Measurements from ENCODE around the gene C12orf57.

C12orf57 gene

DNA sequence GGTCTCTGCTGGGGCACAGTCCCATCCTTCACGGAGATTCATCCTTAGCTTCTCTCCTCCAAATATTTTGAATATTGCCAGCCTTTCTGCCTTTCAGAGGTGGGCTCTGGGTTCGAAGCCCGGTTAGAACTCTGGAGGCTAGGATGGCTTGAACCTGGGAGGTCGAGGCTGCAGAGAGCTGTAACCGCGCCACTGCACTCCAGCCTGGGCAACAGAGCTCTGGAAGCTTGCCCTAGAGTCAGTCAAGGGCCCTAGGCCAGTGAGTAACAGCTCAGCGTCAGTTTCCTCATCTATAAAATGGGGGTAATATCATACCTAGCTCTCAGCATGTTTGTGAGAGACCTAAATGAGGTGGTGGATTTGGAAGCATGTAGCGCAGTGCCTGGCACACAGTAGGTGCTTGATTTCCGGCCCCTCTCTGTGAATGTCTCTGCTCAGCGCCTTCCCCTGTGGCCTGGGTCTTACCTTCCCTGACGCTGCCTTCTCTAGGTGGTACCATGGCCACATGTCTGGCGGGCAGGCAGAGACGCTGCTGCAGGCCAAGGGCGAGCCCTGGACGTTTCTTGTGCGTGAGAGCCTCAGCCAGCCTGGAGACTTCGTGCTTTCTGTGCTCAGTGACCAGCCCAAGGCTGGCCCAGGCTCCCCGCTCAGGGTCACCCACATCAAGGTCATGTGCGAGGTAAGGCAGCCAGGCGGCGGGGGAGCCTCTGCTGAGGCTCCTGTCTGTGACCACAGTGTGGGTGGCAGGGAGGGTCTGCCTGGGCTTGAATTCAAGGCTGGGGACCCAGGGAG is 10.7 kb downstream of the C12orf57 start:
- FAIRE-seq: no peak

DNA sequence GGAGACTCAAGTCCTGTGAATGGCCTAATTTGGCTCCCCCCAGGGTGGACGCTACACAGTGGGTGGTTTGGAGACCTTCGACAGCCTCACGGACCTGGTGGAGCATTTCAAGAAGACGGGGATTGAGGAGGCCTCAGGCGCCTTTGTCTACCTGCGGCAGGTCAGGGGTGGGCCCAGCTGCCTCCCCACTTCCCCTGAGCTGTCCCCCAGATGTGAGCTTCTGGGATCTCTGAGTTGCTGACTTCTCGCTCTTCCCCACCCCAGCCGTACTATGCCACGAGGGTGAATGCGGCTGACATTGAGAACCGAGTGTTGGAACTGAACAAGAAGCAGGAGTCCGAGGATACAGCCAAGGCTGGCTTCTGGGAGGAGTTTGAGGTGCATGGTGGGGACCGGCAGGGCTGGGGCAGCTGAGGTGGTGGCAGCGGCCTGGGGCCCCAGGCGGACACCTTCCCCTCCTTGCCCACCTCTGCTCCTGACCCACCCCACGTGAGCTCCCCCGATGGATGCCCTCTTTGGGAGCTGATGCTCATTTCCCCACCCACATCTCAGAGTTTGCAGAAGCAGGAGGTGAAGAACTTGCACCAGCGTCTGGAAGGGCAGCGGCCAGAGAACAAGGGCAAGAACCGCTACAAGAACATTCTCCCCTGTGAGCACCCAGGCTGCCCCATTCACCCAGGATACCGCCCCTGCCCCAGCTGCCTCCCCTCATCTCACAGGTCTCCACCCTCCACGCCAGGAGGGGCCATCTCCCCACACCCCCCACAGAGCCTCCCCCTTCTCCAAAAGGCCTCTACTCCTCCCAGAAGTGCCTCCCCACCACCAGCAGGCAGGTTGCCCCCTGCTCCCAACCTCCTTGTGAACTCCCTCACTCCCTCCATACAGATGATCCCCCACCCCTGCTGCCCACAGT is 11.5 kb downstream of the C12orf57 start:
- FAIRE-seq: no peak

DNA sequence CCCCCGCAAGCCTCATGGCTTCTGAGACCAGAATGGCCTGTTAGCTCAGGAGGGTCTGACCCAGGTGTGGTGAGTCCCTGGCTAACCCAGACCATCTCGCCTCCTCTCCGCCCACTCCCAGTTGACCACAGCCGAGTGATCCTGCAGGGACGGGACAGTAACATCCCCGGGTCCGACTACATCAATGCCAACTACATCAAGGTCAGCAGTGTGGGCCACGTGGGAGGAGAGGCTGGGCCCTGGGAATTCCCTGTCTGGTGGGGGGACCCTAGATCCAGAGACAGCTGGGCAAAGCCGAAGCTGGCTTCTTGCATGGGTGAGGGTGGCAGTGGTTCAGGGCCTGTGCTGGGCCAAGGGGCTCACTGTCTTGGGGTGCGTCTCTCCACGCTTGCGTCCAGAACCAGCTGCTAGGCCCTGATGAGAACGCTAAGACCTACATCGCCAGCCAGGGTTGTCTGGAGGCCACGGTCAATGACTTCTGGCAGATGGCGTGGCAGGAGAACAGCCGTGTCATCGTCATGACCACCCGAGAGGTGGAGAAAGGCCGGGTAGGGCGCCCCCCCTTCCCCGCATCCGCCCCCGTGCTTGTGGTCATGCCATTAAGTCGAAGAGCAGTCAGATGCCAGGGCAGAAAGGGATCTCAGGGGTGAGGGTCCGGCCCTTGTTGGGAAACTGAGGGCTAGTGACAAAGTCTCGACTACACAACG is 12.4 kb downstream of the C12orf57 start:
- no peak for FAIRE-seq

DNA sequence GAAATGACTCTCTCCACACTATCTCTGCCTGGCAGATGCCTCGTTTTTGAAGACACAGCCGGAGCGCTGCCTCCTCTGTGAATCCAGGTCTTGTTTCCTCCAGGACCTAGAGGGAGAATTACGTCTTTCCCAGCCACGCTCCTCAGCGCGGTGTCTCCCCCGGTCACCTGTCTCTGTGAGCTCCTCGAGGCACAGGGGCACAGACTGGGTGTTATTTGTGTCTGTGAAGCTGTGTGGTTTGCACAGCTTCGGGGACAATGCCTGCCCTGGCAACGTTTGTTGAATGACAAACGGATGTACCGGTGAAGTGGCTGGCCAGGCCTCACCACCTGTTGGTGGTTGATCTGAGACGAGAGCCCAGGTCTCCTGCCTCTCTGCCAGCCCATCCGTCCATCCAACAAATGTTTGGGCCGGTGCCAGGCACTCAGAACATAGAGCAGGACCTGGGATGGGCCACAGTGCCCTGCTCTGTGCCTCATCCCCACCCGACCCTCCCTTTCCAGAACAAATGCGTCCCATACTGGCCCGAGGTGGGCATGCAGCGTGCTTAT is 13.4 kb downstream of the C12orf57 start:
- no peak for FAIRE-seq

DNA sequence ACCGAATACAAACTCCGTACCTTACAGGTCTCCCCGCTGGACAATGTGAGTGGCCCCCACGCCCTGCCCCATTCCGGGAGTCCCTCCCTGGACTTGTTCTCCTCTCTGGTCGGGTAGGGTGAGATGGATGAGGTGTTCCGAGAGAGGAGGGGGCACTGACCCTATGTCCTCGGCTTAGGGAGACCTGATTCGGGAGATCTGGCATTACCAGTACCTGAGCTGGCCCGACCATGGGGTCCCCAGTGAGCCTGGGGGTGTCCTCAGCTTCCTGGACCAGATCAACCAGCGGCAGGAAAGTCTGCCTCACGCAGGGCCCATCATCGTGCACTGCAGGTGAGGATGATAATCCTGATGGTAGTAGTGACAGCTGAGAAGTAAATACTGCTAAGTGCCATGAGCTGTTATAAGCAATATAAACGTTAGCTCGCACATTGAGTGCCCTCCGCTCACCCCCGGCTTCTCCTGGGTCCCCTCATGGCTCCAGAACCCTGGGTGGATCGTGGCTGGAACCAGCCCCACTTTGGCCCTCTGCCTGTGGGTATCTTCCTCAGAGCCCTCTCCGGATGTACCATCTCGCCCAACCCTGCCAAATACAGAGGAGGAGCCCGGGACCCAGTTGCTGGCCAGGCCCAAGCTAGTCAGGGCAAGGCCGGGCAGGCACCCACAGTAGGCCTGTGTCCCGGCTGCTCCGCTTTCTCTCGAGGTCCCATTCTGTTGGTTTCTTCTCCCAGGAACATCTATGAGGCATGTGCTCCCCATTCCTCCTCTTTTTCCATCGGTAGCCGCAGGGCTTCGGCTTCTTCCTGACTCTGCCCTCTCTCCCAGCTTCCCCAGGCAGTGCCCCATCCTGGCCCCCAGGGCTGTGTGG is 14.2 kb downstream of the C12orf57 start:
- FAIRE-seq: no peak

DNA sequence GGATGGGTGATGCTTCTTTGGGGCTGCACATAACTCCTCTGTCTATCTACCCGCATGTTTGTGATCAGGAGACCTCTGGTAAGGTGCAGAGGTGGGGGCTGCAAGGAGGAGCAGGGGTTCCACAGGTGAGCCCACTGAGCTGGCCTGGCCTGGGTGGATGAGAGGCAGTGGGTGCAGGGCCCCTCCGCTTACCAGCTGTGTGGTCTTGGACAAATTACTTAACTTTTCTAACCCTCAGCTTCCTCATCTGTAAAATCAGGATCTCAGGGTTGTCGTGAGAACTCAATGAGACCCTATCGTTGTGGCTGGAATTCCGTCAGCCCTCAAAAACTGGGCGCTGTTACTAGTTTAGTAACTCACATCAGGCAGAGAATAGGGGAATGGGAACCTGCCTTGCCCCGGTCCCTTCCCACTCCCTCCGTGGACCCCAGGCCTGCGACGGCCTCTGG is 14.8 kb downstream of the C12orf57 start:
- FAIRE-seq: no peak

DNA sequence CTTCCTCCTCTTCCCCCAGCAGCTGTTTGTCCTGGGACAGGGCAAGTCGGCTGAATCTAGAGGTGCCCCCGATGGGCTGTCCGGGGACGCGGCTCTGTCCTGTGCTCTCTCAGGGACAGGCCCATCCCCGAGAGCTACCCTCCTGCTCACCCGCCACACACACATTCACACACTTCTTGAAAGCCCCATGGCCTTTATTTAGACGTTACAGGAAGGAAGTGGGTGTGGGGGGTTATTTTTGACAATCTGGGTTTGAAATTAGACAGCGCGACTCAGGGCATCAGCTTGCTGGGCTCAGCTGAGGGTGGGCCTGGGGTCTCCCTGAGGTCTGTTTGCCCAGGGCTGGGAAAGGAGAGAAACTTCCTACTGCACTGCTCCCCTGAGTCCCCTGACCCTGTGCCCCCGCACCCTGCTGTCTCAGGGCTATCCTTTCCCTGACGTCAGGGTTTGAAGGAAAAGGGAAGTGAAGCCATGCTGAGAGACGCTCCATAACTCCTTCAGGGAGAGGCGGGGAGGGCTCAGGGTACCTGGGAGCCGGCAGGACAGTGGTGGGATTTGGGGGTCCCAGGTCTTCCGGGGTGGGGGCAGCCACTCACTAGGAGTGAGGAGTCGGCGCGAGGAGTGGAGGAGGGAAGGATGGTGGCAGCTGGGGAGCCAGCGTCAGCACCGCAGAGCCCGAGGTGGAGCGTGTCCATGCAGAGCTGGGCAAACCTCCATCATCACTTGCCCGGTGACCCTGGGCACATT is 15.4 kb downstream of the C12orf57 start:
- no peak for FAIRE-seq

DNA sequence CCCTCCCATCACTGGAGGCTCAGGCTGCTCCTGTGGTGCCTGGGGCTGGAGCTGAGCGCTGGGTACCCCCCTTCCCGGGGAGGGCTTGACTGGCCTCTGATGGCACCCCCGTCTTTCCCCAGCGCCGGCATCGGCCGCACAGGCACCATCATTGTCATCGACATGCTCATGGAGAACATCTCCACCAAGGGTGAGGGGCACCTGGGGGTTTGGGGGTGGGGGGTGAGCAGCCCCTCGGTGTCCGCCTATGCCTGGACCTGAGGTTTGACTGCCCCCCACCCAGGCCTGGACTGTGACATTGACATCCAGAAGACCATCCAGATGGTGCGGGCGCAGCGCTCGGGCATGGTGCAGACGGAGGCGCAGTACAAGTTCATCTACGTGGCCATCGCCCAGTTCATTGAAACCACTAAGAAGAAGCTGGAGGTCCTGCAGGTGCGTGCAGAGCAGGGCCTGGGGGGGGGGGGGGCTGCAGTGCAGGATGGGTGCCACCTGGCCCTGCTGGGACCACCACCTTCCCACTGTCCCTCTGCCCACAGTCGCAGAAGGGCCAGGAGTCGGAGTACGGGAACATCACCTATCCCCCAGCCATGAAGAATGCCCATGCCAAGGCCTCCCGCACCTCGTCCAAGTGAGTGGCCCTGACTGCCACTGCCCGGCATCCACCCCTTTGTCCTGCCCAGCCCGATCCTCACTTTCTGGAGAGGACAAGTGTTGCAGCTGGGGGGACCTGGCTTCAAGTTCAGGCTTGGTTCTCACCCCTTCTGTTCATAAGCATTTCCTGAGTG is 16.2 kb downstream of the C12orf57 start:
- no peak for FAIRE-seq

DNA sequence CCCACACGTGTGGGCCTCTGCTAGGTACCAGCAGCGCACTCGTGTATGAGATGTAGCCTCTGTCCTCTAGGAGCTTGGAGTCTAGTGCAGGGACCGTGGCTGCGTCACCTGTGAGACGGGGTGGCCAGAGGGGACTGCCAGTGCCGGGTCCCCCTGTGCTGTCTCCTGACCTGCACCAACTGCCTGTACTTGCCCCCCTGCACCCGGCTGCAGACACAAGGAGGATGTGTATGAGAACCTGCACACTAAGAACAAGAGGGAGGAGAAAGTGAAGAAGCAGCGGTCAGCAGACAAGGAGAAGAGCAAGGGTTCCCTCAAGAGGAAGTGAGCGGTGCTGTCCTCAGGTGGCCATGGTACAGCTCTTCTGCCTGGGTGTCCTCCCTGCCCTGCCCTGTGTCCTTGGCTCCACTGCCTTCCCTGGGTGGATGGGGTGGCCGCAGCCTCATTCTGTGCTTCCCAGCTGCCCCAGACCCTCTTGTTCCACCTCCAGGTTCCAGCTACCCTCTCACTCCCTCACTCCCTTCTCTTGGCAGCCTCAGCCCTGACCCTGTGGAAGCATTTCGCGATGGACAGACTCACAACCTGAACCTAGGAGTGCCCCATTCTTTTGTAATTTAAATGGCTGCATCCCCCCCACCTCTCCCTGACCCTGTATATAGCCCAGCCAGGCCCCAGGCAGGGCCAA is 16.9 kb downstream of the C12orf57 start:
- FAIRE-seq: no peak

DNA sequence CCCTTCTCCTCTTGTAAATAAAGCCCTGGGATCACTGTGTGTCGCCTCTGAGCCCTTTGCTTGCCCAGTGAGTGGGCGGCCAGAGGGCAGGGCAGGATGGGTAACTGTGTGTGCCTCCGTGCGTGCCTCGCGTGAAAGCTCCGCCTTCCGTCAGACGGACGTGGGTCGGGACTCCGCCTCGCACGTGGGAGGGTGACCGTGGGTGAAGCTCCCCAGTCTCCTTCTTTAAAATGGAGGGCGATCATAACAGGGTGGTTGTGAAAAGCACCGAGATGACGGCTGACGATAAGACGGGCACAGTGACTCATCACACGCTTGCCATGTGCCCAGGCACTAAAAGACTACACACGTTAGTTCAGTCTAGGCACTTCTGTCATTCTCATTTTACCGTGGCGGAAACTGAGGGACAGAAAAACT is 17.5 kb downstream of the C12orf57 start:
- no peak for FAIRE-seq

DNA sequence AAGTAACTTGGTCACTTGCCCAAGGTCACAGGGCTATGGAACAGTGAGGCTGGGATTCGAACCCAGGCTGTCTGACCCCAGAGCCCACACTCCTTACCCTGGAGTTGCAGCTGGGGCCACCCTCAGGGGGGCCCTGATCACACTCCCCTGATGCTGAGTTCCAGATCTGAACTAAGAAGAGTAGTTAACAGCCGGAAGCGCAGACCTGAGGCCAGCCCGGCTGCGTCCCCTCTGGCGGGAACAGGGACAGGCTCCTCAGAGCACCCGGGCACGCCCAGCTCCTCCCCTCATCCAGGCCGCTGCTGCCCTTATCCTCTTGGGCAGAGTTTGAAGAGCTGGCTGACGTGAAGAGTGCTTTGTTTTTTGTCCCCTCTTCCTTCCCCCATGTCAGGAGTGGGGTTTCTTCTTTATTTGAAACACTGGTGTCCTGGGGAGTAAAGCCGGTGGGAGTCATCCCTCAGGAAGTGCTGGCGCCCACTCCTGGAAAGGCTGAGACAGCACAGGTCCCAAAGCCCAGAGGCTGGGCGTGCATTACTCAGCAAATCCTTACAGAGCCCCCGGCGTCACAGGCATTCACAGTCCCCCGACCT is 18.0 kb downstream of the C12orf57 start:
- no peak for FAIRE-seq

DNA sequence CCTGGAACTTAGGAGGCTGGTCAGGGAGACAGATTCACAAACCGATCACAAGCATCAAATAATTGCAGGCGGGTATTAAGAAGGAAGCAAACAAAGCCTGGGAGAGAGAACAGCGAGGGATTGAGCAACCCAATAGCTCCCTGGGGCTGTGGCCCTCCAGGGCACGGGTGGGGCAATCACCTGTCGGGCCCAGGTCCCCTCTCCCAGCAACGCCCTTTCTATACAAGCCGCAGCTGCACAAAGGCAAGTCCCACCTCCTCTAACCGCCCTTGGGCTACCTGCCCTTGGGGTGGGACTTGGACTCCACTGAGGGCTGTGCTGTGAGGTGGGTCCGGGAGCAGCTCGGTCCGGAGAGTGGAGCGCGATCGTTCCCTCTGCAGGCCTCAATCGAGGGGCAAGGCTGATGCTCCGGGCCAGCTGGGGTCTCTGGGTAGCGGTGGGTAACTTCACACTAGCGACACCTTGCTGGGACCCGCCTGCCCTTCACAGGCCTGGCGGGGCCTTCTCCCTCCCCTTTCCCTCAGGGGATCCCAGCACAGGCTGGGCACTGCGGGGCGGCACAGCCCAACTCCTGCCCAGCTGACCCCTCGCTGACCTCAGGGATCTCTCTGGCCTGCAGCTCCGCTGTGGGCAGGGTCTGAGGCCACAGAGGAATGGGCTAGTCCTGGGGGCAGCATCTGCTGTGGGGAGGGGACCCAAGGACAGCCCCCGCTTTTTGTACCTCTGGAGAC is 18.6 kb downstream of the C12orf57 start:
- FAIRE-seq: no peak

DNA sequence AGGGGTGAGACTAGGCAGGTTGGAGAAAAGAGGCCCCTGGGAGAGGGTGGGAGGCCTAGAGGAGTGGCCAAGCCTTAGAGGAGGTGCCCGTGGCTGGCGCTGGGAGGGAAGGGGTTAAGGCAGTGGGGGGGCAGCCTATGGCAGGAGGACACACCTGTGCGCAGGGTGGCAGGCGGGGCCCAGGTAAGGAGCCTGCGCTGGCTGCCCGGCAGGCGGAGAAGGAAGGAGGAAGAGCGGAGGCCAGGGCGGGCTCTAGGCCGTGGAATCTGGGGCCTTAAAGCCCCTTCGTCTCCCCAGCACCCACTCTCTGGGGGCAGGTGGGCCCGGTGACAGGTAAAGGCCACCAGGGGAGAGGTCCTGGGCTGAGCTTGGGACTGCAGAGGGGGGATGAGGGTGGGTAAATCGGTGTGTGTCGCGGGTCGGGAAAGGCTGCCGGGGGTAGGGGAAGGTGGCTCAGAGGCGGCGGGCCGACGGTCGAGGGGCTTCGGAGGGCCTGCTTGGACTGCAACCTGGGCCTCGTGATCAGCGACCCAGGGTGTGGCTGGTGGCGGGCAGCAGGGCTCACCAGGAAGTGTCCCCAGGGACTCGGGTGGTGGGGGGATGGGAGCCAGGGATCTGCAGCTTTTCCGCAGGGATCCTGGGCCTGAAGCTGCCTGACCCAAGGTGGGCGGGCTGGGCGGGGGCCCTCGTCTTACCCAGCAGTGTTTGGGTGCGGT is 19.4 kb downstream of the C12orf57 start:
- FAIRE-seq: no peak

DNA sequence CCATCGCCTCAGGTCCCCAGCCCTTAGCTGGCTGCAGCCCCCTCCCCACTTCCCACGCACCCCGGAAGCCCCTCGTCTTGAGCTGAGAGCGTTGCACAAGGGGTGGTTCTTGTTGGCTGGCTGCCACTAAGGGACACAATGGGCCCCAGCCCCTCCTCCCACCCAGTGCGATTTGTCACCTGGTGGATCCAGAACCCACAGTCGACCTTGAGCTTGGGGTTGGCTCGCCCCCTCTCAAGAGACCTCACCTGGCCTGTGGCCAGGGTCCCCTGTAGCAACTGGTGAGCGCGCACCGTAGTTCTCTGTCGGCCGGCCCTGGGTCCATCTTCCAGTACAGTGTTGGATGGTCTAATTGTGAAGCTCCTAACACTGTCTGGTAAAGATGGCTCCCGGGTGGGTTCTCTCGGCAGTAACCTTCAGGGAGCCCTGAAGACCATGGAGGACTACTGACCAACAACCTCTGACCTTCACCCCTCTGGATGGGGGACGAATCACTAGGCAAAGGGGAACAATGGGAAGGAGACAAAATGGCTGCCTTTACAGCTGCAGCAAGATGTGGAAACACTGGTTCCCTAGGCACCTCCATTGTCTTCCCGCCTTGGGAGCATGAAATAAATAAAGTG is 20.1 kb downstream of the C12orf57 start:
- FAIRE-seq: no peak

DNA sequence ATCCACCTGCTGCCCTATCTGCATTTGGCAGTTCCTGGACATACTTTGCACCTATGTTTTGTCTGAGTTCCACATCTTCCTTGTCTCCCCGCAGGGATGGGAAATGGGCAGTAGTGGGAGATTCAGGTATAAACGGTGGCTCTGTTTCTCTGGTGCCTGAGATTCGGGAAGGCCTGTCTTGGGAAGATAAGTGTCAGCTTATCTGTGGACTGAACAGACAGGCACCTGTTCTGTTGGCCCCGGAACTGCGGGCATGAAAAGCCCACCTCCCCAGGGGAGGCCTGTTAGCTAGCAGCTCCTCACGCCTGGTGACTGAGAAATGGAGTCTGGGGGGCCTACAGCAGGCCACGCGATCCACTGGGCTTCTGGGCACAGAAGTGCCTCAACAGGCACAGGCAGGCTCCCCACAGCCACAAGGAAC is 20.8 kb downstream of the C12orf57 start:
- no peak for FAIRE-seq

DNA sequence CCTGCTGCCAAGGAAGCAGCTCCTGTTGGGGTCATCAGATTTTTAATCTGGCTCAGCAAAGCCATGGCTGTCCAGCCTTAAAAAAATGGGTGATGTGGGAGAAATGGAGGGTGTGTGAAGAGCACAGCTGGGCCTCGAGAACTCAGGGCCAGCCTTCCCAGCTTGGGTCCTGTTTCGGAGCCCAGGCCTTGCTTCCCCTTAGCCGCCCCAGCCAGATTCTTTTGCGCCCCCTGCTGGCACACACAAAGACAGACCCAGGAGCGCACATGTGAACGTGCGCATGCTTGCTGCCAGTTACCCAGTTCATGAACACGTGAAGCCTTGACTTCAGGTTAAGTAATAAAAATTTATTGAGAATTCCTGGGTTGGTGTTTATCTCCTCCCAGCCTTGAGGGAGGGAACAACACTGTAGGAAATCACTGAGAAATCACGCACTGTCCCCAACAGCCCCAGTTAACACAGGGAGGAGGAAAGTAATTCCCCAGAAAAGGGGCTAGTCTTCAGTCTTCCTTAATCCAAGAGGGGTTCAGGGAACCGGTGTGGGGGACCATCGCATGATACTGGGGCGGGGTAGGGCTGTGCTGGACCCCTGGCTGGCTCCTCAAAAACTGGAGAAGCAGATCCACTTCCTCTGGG is 21.3 kb downstream of the C12orf57 start:
- peak; percentile 91 for FAIRE-seq

DNA sequence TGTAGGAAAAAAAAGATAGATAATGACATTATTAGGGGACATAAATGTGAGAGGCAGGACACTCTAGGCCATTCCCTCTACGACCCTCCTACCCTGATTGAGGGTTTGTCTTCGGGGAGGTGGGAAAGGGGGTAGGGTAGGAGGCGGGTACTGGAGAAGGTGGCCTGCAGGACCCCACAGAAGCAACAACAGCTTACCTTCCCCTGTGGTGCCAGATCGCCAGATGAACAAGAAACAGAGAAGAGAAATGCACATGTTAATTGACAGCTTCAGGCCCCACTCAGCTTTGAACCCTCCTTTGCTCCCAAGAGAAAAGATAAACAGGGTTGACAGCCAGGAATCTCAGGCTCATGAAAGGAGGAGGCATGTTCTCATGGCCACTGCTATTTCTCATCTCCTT is 21.9 kb downstream of the C12orf57 start:
- FAIRE-seq: no peak

Data from G401.6 (cell line).